Measurements from ENCODE around the gene CFAP410.

CFAP410 gene

GRCh38 chr21:44321846-44322450 lies 17.2 kb downstream of the CFAP410 start:
- TF ChIP-seq CTCF (conservative IDR thresholded peaks at IDR 0.05; ENCODE audit: control insufficient read depth, insufficient read depth, low read depth, low read length): no peak
- DNase-seq (ENCODE audit: low read depth): no peak
- H3K4me3 ChIP-seq (ENCODE audit: control insufficient read depth, low read depth, low read length): no peak overlapping the region

GRCh38 chr21:44320847-44321246 lies 18.3 kb downstream of the CFAP410 start:
- TF ChIP-seq CTCF (conservative IDR thresholded peaks at IDR 0.05; ENCODE audit: control insufficient read depth, insufficient read depth, low read depth, low read length): no peak
- no peak for DNase-seq (ENCODE audit: low read depth)
- no peak overlapping the region for H3K4me3 ChIP-seq (ENCODE audit: control insufficient read depth, low read depth, low read length)

GRCh38 chr21:44319407-44320065 lies 19.7 kb downstream of the CFAP410 start:
- no peak for TF ChIP-seq CTCF (conservative IDR thresholded peaks at IDR 0.05; ENCODE audit: control insufficient read depth, insufficient read depth, low read depth, low read length)
- no peak for DNase-seq (ENCODE audit: low read depth)
- no peak overlapping the region for H3K4me3 ChIP-seq (ENCODE audit: control insufficient read depth, low read depth, low read length)

- DNase-seq (ENCODE audit: low read depth): no peak
- TF ChIP-seq CTCF (conservative IDR thresholded peaks at IDR 0.05; ENCODE audit: control insufficient read depth, insufficient read depth, low read depth, low read length): no peak
- H3K4me3 ChIP-seq (ENCODE audit: control insufficient read depth, low read depth, low read length): no peak overlapping the region
Observed at GRCh38 chr21:44318489-44319285, 20.5 kb downstream of the CFAP410 start.

- TF ChIP-seq CTCF (conservative IDR thresholded peaks at IDR 0.05; ENCODE audit: control insufficient read depth, insufficient read depth, low read depth, low read length): no peak
- H3K4me3 ChIP-seq (ENCODE audit: control insufficient read depth, low read depth, low read length): no peak overlapping the region
- DNase-seq (ENCODE audit: low read depth): no peak
Observed at GRCh38 chr21:44317871-44318270, 21.3 kb downstream of the CFAP410 start.

- DNase-seq (ENCODE audit: low read depth): no peak
- no peak for TF ChIP-seq CTCF (conservative IDR thresholded peaks at IDR 0.05; ENCODE audit: control insufficient read depth, insufficient read depth, low read depth, low read length)
- no peak overlapping the region for H3K4me3 ChIP-seq (ENCODE audit: control insufficient read depth, low read depth, low read length)
Observed at GRCh38 chr21:44317241-44317782, 21.9 kb downstream of the CFAP410 start.
